HepG2 (cell line): ENCODE measurements around the gene BSND. TPM values are rescaled to one million over a fixed set of nuclear protein-coding genes. Genes with fewer than 3 reads are reported as not detected.

Experiments
- CHCHD3 ChIP-seq: sonication (generic); formaldehyde crosslinking; IDR thresholded peaks from 2 replicates; pipeline ENCODE4 v1.8.0; 2022; ENCODE audit warnings: mild to moderate bottlenecking, missing genetic modification reagents, moderate library complexity
- DR1 ChIP-seq: sonication (generic); formaldehyde crosslinking; IDR thresholded peaks from 2 replicates; pipeline ENCODE4 v1.8.0; 2021; ENCODE audit warnings: mild to moderate bottlenecking, missing genetic modification reagents, inconsistent platforms
- FLYWCH1 ChIP-seq: sonication (generic); formaldehyde crosslinking; IDR thresholded peaks from 2 replicates; pipeline ENCODE4 v1.8.1; 2023; ENCODE audit warnings: mild to moderate bottlenecking, missing genetic modification reagents
- FOXO4 ChIP-seq: sonication (generic); formaldehyde crosslinking; conservative IDR thresholded peaks from 2 replicates; pipeline ENCODE4 v1.8.1; 2023; ENCODE audit warnings: missing genetic modification reagents
- GABPA ChIP-seq, 2 experiments: IDR thresholded peaks; 2 replicates each; pipeline ENCODE4 v1.6.1; 2011 to 2016; ENCODE audit warnings: low read depth in 2 of 2, low read length in 1 of 2, missing biosample characterization in 1 of 2, missing genetic modification characterization in 1 of 2
- IRX3 ChIP-seq: sonication (generic); formaldehyde crosslinking; IDR thresholded peaks from 2 replicates; pipeline ENCODE4 v1.8.1; 2023; ENCODE audit warnings: mild to moderate bottlenecking, low read depth, missing genetic modification reagents, borderline replicate concordance
- MEIS2 ChIP-seq: sonication (generic); formaldehyde crosslinking; IDR thresholded peaks from 2 replicates; pipeline ENCODE4 v1.9.0; 2021; ENCODE audit warnings: mild to moderate bottlenecking, missing genetic modification reagents
- MLXIP ChIP-seq: sonication (generic); formaldehyde crosslinking; IDR thresholded peaks from 2 replicates; pipeline ENCODE4 v1.9.0; 2021; ENCODE audit warnings: missing genetic modification reagents, borderline replicate concordance
- POLR2G ChIP-seq: fragments of 200-400 bp; formaldehyde crosslinking; IDR thresholded peaks from 2 replicates; pipeline ENCODE4 v1.6.1; 2018; ENCODE audit warnings: mild to moderate bottlenecking, low read depth, low read length, moderate library complexity
- RARG ChIP-seq: sonication (generic); formaldehyde crosslinking; IDR thresholded peaks from 2 replicates; pipeline ENCODE4 v1.4.0; 2020; ENCODE audit warnings: low read depth, mild to moderate bottlenecking, missing genetic modification reagents
- REL ChIP-seq: sonication (generic); formaldehyde crosslinking; conservative IDR thresholded peaks from 2 replicates; pipeline ENCODE4 v1.8.0; 2022; ENCODE audit warnings: mild to moderate bottlenecking, missing genetic modification reagents, moderate library complexity
- ZC3H13 ChIP-seq: sonication (generic); formaldehyde crosslinking; IDR thresholded peaks from 2 replicates; pipeline ENCODE4 v1.8.1; 2023; ENCODE audit warnings: mild to moderate bottlenecking, missing genetic modification reagents, moderate library complexity
- ZHX2 ChIP-seq, 2 experiments: sonication (generic) in 1 of 2; formaldehyde crosslinking in 1 of 2; IDR thresholded peaks; 2 replicates each; pipeline versions ENCODE4 v1.6.1 to v1.9.0; 2014 to 2022; ENCODE audit warnings: antibody characterized with exemption in 1 of 2, borderline replicate concordance in 1 of 2, inconsistent platforms in 1 of 2, low read depth in 1 of 2, missing genetic modification reagents in 1 of 2
- ZNF496 ChIP-seq: sonication (generic); formaldehyde crosslinking; IDR thresholded peaks from 2 replicates; pipeline ENCODE4 v1.8.1; 2023; ENCODE audit warnings: mild to moderate bottlenecking, moderate library complexity, missing genetic modification reagents; ENCODE audit not compliant: insufficient replicate concordance
- ZNF530 ChIP-seq: sonication (generic); formaldehyde crosslinking; IDR thresholded peaks from 2 replicates; pipeline ENCODE4 v1.5.0; 2020; ENCODE audit warnings: low read depth, mild to moderate bottlenecking, missing genetic modification reagents
- ZSCAN29 ChIP-seq: sonication (generic); formaldehyde crosslinking; conservative IDR thresholded peaks from 2 replicates; pipeline ENCODE4 v1.4.0; 2020; ENCODE audit warnings: mild to moderate bottlenecking, missing genetic modification reagents
- polyA plus RNA-seq, 8 experiments: library from polyadenylated mRNA; depleted of rRNA in 3 of 8; stranded (reverse) in 7 of 8; unstranded in 1 of 8; fragments of >200 nt; fragmentation: Illumina TruSeq in 4 of 8; extraction: Trizol in 4 of 8; gene quantifications; 2 replicates each; pipeline versions ENCODE4 v1.2.1 to v1.2.3, GENCODE V29; 2011 to 2016; ENCODE audit warnings: low read depth in 4 of 8, missing spikeins in 1 of 8, mixed read lengths in 1 of 8; ENCODE audit not compliant: insufficient read depth in 1 of 8
- total RNA-seq, 5 experiments: library from RNA; depleted of rRNA; stranded (reverse); fragments of >200 nt; fragmentation: Illumina TruSeq; extraction: Trizol; gene quantifications; 2 replicates each; pipeline ENCODE4 v1.2.3, GENCODE V29; 2016; ENCODE audit warnings: low read depth in 1 of 5

Gene BSND
- total and polyA plus RNA-seq, 2 of the 13 experiments (the other 11 are each of a cell fraction or from before 2014, with no cell fraction given) = not detected

GRCh38 chr1:55039342-55040082 is 40.8 kb downstream of the BSND start, which contains the start of gene PCSK9 (continued):
- TF ChIP-seq ZC3H13 (CRISPR knock-in tag) (peak; percentile 65; the same call in 1 of the 2 replicates), ZNF496 (CRISPR knock-in tag) (no peak), POLR2G (peak; percentile 87), MEIS2 (CRISPR knock-in tag) (peak; percentile 69), ZNF530 (CRISPR knock-in tag) (peak; percentile 76; the same call in 1 of the 2 replicates), DR1 (CRISPR knock-in tag) (peak; percentile 95), FLYWCH1 (CRISPR knock-in tag) (no peak), IRX3 (CRISPR knock-in tag) (peak; percentile 97; the same call in 1 of the 2 replicates), RARG (CRISPR knock-in tag) (0 out of 2 replicates have a peak, but pooled peaks have one; percentile 46), ZSCAN29 (CRISPR knock-in tag) (peak; percentile 52; the same call in 1 of the 2 replicates), GABPA (IDR thresholded peaks at IDR 0.05; ENCODE audit: low read depth, low read length) (no peak), GABPA (CRISPR knock-in tag; IDR thresholded peaks at IDR 0.05; ENCODE audit: low read depth) (no peak), ZHX2 (IDR thresholded peaks at IDR 0.05; ENCODE audit: low read depth) (no peak; the same call in 1 of the 2 replicates), ZHX2 (CRISPR knock-in tag; IDR thresholded peaks at IDR 0.05; ENCODE audit: borderline replicate concordance) (peak; percentile 31; the same call in 1 of the 2 replicates), FOXO4 (0 out of 2 replicates have a peak, but pooled peaks have one; percentile 68), REL (peak; percentile 83; the same call in 1 of the 2 replicates), MLXIP (CRISPR knock-in tag) (peak; percentile 91; the same call in 1 of the 2 replicates), CHCHD3 (peak; percentile 66; the same call in 1 of the 2 replicates)
